GM21576 (cell line): Measurements from ENCODE around the gene CDC37L1.
"Not testable (repeated sequence)": the region's sequence is repeated elsewhere in the genome, so short reads cannot be mapped to it uniquely, and the experiment has no call there.

Experiments used
- ATAC-seq: cut with Tn5 transposase; IDR thresholded peaks from one replicate; pipeline ENCODE4 v1.9.1; 2021; ENCODE audit warnings: mild to moderate bottlenecking, moderate library complexity; ENCODE audit not compliant: unreplicated experiment

The CDC37L1 gene

DNA sequence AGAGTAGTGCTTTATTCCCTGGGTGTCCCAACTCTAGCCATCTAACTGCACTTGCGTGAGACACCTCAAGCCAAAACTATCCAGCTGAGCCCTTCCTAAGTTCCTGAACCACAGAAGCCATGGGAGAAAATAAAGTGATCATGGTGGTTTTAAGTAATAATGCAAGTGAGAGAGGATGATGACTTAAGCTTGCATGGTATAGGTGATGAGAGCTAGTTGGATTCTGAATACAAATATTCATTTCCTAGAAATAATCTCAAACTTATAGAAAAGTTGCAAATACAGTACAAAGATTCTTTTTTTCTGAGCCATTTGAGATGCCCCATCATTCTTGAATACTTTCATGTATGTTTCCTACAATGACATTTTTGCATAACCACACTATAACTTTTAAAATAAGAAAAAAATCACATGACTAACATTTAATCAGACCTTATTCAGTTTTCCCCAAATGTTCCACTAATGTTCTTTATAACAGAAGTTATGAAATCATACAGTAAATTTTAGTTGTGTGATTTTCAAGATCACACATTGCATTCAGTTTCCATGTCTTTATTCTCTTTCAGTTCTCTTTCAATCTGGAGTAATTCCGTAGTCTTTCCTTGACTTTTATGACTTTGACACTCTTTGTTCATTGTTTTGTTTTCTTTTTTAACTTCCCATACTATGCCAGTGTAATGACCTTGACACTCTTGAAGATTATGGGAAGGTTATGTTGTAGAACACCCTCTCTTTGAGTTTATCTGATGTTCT, 67.1 kb downstream of the CDC37L1 start:
- ATAC-seq = no peak

DNA sequence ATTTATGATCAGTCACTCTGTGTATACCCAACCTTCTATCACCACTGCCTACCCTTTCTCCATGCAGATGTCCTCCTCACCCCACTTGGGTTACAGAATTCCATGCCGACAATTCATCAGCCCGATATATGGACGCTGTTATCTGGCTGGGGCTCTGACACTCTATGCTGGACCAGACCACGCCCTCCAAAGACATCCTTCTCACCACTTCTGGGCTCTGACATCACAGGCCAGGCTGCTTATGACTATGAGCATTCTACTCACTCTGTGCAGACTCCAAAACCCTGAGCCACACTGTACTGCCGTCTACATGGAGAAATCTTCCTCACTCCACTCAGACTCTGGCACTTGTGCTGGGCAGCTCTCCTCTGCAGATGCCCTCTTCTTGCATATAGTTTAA, 69.2 kb downstream of the CDC37L1 start:
- ATAC-seq = no peak

DNA sequence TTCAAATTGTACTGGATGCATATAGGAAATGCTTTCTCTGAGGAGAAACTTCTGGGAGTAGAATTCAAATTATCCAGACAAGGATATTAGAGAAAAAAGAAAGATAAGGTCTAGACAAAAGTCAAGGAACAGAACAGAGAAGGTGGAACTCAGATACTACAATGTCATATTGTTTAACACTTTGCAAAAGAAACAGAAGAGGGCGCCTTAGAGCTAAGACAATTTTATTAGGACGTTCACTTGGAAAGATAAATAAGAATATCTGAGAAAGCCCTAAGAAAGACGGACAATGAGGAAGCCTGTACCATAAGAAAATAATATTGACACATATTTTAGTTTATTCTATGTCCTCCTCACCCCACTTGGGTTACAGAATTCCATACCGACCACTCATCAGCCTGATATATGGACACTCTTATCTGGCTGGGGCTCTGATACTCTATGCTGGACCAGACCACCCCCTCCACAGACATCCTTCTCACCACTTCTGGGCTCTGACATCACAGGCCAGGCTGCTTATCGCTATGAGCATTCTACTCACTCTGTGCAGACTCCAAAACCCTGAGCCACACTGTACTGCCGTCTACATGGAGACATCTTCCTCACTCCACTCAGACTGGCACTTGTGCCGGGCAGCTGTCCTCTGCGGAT, 70.8 kb downstream of the CDC37L1 start:
- ATAC-seq = no peak

DNA sequence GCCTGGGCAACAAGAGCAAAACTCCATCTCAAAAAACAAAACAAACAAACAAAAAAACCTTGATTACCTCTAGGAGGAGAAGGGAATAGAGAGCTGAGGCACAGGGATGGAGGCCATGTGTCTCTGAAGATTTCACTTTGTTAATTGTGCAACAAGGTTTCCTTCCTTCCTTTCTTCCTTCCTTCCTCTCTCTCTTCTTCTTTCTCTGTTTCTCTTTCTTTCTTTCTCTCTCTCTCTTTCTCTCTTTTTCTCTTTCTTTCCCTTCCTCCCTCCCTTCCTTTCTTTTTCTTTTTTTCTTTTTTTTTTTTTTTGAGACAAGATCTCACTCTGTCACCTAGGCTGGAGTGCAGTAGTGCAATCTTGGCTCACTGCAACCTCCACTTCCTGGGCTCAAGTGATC, 75.2 kb downstream of the CDC37L1 start:
- not testable (repeated sequence) for ATAC-seq

DNA sequence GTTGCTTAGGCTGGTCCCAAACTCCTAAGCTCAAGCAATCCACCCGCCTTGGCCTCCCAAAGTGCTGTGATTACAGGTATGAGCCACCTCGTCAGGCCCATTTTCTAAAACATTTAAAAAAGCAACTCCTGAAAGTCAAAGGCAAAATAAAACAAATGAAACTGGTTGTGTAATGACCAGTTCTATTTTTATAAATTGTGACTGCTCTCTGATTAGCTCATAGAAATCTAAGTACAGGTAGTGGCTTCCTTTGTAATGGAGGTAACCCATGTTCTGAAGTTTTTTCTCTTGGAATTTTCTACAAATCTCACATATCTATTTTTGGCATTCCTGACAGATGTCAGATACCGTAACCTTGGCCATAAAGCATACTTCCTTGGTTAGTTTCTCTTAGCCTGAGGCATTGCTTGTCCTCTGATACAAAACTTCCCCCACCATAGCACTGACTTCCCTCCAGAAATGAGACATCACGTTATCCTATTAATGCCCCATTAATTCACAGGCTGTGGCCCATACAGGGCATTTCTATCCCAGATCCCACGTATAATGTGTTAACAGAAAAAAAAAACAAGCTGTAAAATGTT, 75.7 kb downstream of the CDC37L1 start:
- ATAC-seq = no peak

DNA sequence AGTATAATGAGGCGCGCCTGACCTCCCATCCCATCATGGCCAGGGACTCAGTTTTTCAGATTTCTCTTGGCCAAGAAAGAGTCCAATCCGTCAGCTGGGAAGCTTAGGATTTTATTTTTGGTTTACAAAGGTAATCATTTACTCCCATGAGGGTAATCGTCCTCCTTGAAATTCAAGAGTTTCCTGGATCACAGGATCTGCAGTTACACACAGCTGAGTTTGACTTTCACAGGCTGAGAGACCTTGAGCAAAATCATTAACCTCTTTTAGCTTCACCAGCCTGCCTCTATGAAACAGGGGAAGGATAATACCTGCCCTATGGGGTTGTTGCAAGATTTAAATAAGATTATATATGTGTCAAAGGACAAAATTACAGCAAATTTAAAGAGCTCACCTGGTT, 77.1 kb downstream of the CDC37L1 start:
- no peak for ATAC-seq
